ENCODE data around the gene NTM. TPM values are rescaled to one million over a fixed set of nuclear protein-coding genes. Genes with fewer than 3 reads are reported as not detected.

NTM gene
- total RNA-seq, 1 experiment from 2014 or later: 0.73 TPM

DNA sequence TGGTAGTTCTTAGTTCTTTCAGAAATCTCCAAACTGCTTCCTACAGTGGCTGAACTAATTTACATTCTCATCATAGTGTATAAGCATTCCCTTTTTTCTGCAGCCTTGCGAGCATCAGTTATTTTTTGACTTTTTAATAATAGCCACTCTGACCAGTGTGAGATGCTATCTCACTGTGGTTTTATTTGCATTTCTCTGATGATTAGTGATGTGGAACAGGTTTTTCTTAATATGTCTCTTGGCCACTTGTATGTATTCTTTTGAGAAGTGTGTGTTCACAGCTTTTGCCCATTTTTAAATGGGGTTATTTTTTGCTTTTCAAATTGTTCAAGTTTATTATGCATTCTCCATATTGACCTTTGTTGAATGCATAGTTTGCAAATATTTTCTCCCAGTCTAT, 459.3 kb downstream of the NTM start:
- intact Hi-C loops (cut with micrococcal nuclease; ENCODE audit: unreplicated experiment): no loop called here
- CTCF ChIA-PET: no interaction called here
- H3K4me1 ChIP-seq: no peaks in the 10 kb centered on the region
- TF ChIP-seq, protein P1, sequence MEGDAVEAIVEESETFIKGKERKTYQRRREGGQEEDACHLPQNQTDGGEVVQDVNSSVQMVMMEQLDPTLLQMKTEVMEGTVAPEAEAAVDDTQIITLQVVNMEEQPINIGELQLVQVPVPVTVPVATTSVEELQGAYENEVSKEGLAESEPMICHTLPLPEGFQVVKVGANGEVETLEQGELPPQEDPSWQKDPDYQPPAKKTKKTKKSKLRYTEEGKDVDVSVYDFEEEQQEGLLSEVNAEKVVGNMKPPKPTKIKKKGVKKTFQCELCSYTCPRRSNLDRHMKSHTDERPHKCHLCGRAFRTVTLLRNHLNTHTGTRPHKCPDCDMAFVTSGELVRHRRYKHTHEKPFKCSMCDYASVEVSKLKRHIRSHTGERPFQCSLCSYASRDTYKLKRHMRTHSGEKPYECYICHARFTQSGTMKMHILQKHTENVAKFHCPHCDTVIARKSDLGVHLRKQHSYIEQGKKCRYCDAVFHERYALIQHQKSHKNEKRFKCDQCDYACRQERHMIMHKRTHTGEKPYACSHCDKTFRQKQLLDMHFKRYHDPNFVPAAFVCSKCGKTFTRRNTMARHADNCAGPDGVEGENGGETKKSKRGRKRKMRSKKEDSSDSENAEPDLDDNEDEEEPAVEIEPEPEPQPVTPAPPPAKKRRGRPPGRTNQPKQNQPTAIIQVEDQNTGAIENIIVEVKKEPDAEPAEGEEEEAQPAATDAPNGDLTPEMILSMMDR (IDR thresholded peaks at IDR 0.05; ENCODE audit: insufficient read depth in 1 of 2, low read depth in 1 of 2, low read length in 1 of 2, severe bottlenecking in 1 of 2, unreplicated experiment in 1 of 2): no peak
- BruUV-seq (replicated peaks): no TSS peak
- Mint-ChIP-seq H3K4me3 (ENCODE audit: unreplicated experiment) (no peak overlapping the region), H3K4me1 (ENCODE audit: low read depth, unreplicated experiment) (no peaks in the 10 kb centered on the region), H3K27ac (ENCODE audit: unreplicated experiment) (no peak overlapping the region), H3K36me3 (ENCODE audit: insufficient read depth, unreplicated experiment) (no peaks in the 10 kb centered on the region), H3K9me3 (ENCODE audit: unreplicated experiment) (no peaks in the 10 kb centered on the region), H3K27me3 (ENCODE audit: insufficient read depth, unreplicated experiment) (no peaks in the 10 kb centered on the region)
- POLR2A ChIA-PET: no interaction called here
- no peaks in the 10 kb centered on the region for H3K36me3 ChIP-seq (ENCODE audit: control insufficient read depth, insufficient read depth, low read length)
- no peak overlapping the region for H3K4me3 ChIP-seq (ENCODE audit: low read depth, low read length)
- H3K27me3 ChIP-seq (replicated peaks; ENCODE audit: control insufficient read depth, insufficient read depth, low read length): no peaks in the 10 kb centered on the region
- no peaks in the 10 kb centered on the region for H3K9me3 ChIP-seq
- no peak for DNase-seq

GRCh38 chr11:131832079-131832478, 461.7 kb downstream of the NTM start:
- Mint-ChIP-seq H3K27me3 (ENCODE audit: insufficient read depth, unreplicated experiment) (no peaks in the 10 kb centered on the region), H3K4me1 (ENCODE audit: low read depth, unreplicated experiment) (no peaks in the 10 kb centered on the region), H3K27ac (ENCODE audit: unreplicated experiment) (no peak overlapping the region), H3K36me3 (ENCODE audit: insufficient read depth, unreplicated experiment) (no peaks in the 10 kb centered on the region), H3K9me3 (ENCODE audit: unreplicated experiment) (no peaks in the 10 kb centered on the region), H3K4me3 (ENCODE audit: unreplicated experiment) (no peak overlapping the region)
- no TSS peak for BruUV-seq (replicated peaks)
- Histone ChIP-seq H3K4me1 (no peaks in the 10 kb centered on the region), H3K9me3 (no peaks in the 10 kb centered on the region), H3K36me3 (ENCODE audit: control insufficient read depth, insufficient read depth, low read length) (no peaks in the 10 kb centered on the region), H3K4me3 (ENCODE audit: low read depth, low read length) (no peak overlapping the region), H3K27me3 (replicated peaks; ENCODE audit: control insufficient read depth, insufficient read depth, low read length) (no peaks in the 10 kb centered on the region)
- no peak for DNase-seq
- TF ChIP-seq, protein P1 (IDR thresholded peaks at IDR 0.05; ENCODE audit: insufficient read depth in 1 of 2, low read depth in 1 of 2, low read length in 1 of 2, severe bottlenecking in 1 of 2, unreplicated experiment in 1 of 2): no peak
- CTCF ChIA-PET: no interaction called here
- intact Hi-C loops (cut with micrococcal nuclease; ENCODE audit: unreplicated experiment): no loop called here
- POLR2A ChIA-PET: no interaction called here

DNA sequence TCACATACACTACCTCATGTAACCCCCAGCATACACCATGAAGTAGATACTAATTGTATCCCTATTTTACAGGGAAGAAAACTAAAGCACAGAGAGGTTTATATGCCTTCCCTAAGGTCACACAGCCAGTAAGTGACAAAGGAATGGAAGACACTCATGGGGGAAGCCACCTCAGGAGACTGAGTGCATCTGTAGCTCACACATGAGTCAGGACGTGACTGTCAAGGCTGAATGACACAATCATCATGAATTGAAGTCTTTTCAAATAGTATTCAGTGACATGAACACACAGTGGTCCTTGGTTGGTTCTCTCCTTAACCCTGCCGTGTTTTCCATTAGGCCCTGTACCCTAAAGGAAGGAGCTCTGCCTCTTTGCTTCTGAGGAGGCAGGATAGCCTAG, 463.0 kb downstream of the NTM start:
- TF ChIP-seq, protein P1 (IDR thresholded peaks at IDR 0.05; ENCODE audit: insufficient read depth in 1 of 2, low read depth in 1 of 2, low read length in 1 of 2, severe bottlenecking in 1 of 2, unreplicated experiment in 1 of 2): no peak
- H3K4me1 ChIP-seq: no peaks in the 10 kb centered on the region
- intact Hi-C loops (cut with micrococcal nuclease; ENCODE audit: unreplicated experiment): no loop called here
- no peaks in the 10 kb centered on the region for H3K9me3 ChIP-seq
- Mint-ChIP-seq H3K4me1 (ENCODE audit: low read depth, unreplicated experiment) (no peaks in the 10 kb centered on the region), H3K9me3 (ENCODE audit: unreplicated experiment) (no peaks in the 10 kb centered on the region), H3K4me3 (ENCODE audit: unreplicated experiment) (no peak overlapping the region), H3K36me3 (ENCODE audit: insufficient read depth, unreplicated experiment) (no peaks in the 10 kb centered on the region), H3K27me3 (ENCODE audit: insufficient read depth, unreplicated experiment) (peaks cover 1% of the 10 kb centered on the region), H3K27ac (ENCODE audit: unreplicated experiment) (no peak overlapping the region)
- H3K36me3 ChIP-seq (ENCODE audit: control insufficient read depth, insufficient read depth, low read length): no peaks in the 10 kb centered on the region
- H3K27me3 ChIP-seq (replicated peaks; ENCODE audit: control insufficient read depth, insufficient read depth, low read length): no peaks in the 10 kb centered on the region
- CTCF ChIA-PET: no interaction called here
- no TSS peak for BruUV-seq (replicated peaks)
- POLR2A ChIA-PET: no interaction called here
- no peak overlapping the region for H3K4me3 ChIP-seq (ENCODE audit: low read depth, low read length)
- DNase-seq: no peak

Measured in Caco-2 (cell line).